ENCODE measurements around the gene ROR1. TPM values are rescaled to one million over a fixed set of nuclear protein-coding genes. Genes with fewer than 3 reads are reported as not detected.
A peak's percentile ranks its signal among the peaks of the same experiment; 100 is the strongest.

The ROR1 gene
- total and polyA plus RNA-seq, 12 donors, result 2.9 to 36.2 (median 15.3) TPM

DNA sequence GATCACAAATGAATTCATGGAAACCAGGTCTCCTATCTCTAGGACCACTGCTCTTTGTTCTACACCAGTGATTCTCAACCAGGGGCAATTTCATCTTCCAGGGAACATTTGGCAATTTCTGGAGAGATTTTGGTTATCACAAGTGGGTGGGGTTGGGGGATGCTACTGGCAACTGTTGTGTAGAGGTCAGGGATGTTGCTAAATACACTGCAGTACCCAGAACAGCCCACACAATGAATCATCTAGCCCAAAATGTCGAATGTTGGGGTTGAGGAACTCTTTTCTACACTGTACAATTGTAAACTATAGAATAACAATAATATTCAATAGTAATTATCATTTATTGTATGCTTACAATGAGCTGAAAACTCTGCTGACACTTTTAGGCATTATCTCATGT, 373.9 kb downstream of the ROR1 start:
- intact Hi-C loops (cut with DNase I), result no loop called here
- WGBS, 2 donors, result 69 to 76% methylated on average over 1 of the region's 1 CpG
- Histone ChIP-seq H3K27ac (no peak overlapping the region), H3K27me3 (no peaks in the 10 kb centered on the region), H3K36me3 (peaks cover 0 to 9% (median 0%) of the 10 kb centered on the region in 9 donors), H3K4me3 (no peak overlapping the region), H3K9me3 (no peaks in the 10 kb centered on the region), H3K4me1 (peaks cover 0 to 11% (median 0%) of the 10 kb centered on the region in 9 donors)
- TF ChIP-seq CTCF (IDR thresholded peaks at IDR 0.05), result no peak
- peak in 1 of 8 donors; percentile 33 for ATAC-seq
- DNase-seq, result no peak

GRCh38 chr1:64150266-64150665, 376.4 kb downstream of the ROR1 start:
- intact Hi-C loops (cut with DNase I), result loop anchor here in 1 of 10 donors (10.0 kb wide), 1 partner anchor 465 kb away; no protein-coding TSS in a partner anchor
- no peaks in the 10 kb centered on the region for H3K27me3 ChIP-seq
- H3K9me3 ChIP-seq, result no peaks in the 10 kb centered on the region
- DNase-seq (no peak), ATAC-seq (no peak)
- no peak for TF ChIP-seq CTCF (IDR thresholded peaks at IDR 0.05)
- no peaks in the 10 kb centered on the region for H3K36me3 ChIP-seq
- H3K4me1 ChIP-seq, result peaks cover 0 to 11% (median 0%) of the 10 kb centered on the region in 9 donors
- WGBS, 2 donors, result 82 to 88% methylated on average over 4 of the region's 4 CpGs
- no peak overlapping the region for H3K27ac ChIP-seq
- no peak overlapping the region for H3K4me3 ChIP-seq

DNA sequence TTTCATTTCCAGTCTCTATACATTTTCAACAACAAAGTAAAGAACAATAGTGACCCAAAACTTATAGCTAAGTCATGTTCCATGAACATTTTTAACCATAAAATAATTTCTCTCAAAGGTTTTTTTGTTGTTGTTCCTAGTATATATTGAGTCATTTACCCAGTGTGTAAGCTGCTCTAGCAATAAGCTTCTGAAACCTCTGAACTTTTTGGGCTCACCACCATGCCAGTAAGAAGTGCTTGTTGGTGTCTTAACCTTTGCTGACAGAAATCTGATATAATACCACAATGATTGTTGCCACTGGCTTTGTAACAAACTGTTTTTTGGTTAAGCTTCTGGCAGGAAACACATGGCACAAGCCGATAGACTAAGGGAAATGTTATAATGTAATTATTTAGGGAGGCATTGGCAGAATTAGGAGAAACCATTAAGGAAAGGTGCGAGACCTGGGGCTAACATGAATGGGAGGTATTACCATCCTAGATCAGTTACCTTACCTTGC, 377.0 kb downstream of the ROR1 start:
- no peaks in the 10 kb centered on the region for H3K9me3 ChIP-seq
- no peaks in the 10 kb centered on the region for H3K27me3 ChIP-seq
- 81 to 86% methylated on average over 2 of the region's 2 CpGs for WGBS, 2 donors
- no peak overlapping the region for H3K4me3 ChIP-seq
- H3K27ac ChIP-seq, result no peak overlapping the region
- TF ChIP-seq CTCF (IDR thresholded peaks at IDR 0.05), result no peak
- DNase-seq (no peak), ATAC-seq (no peak)
- H3K36me3 ChIP-seq, result no peaks in the 10 kb centered on the region
- intact Hi-C loops (cut with DNase I), result loop anchor here in 1 of 10 donors (10.0 kb wide), 1 partner anchor 466 kb away; no protein-coding TSS in a partner anchor
- H3K4me1 ChIP-seq, result peaks cover 0 to 11% (median 0%) of the 10 kb centered on the region in 9 donors

- TF ChIP-seq CTCF (IDR thresholded peaks at IDR 0.05), result no peak
Measured at GRCh38 chr1:64155278-64155677, 381.5 kb downstream of the ROR1 start.

More at GRCh38 chr1:64155278-64155677, 381.5 kb downstream of the ROR1 start:
- intact Hi-C loops (cut with DNase I), result loop anchor here in 1 of 10 donors (10.0 kb wide), 1 partner anchor 470 kb away; no protein-coding TSS in a partner anchor
- Histone ChIP-seq H3K4me1 (no peaks in the 10 kb centered on the region), H3K4me3 (no peak overlapping the region), H3K36me3 (peaks cover 0 to 17% (median 0%) of the 10 kb centered on the region in 9 donors), H3K27ac (no peak overlapping the region), H3K9me3 (no peaks in the 10 kb centered on the region), H3K27me3 (no peaks in the 10 kb centered on the region)
- ATAC-seq, result no peak
- WGBS, 2 donors, result 57 to 67% methylated on average over 1 of the region's 1 CpG
- DNase-seq, result no peak

All from heart right ventricle (tissue), 16 donors.